ENCODE measurements around the gene FAM72A. TPM values are rescaled to one million over a fixed set of nuclear protein-coding genes. Genes with fewer than 3 reads are reported as not detected.
"Not testable (repeated sequence)": the region's sequence is repeated elsewhere in the genome, so short reads cannot be mapped to it uniquely, and the experiment has no call there.

The FAM72A gene
- total and polyA plus RNA-seq, 2 donors (not counting 3 experiments of a cell fraction or from before 2014, with no cell fraction given) = 3.4 to 9.6 TPM

GRCh38 chr1:206174182-206174868 is 28.3 kb downstream of the FAM72A start:
- TF ChIP-seq CTCF (IDR thresholded peaks at IDR 0.05; ENCODE audit: extremely low read depth in 1 of 2, insufficient read depth in 1 of 2, low read depth in 1 of 2, low read length in 2 of 2) = peak in 1 of 2 donors; percentile 6
- H4K20me1 ChIP-seq (replicated peaks; ENCODE audit: control insufficient read depth, extremely low read depth, insufficient read depth, low read length); H2AFZ ChIP-seq (ENCODE audit: low read depth, low read length); H3K9me3 ChIP-seq (replicated peaks; ENCODE audit: control insufficient read depth, insufficient read depth, low read length); H3K4me1 ChIP-seq (ENCODE audit: control insufficient read depth, extremely low read depth, insufficient read depth, low read length); dilution Hi-C loops (cut with MboI; ENCODE audit: extremely low pct_ligation_motif_present, low sequenced_read_pairs); H3K79me2 ChIP-seq (ENCODE audit: control insufficient read depth, insufficient read depth, low read length); H3K27ac ChIP-seq (ENCODE audit: insufficient read depth, low read depth, low read length); intact Hi-C loops (cut with micrococcal nuclease); H3K9ac ChIP-seq (replicated peaks; ENCODE audit: extremely low read depth, insufficient read depth, low read length); H3K9me1 ChIP-seq (replicated peaks; ENCODE audit: control insufficient read depth, extremely low read depth, insufficient read depth, low read length); POLR2A ChIA-PET; H3K36me3 ChIP-seq (ENCODE audit: control insufficient read depth in 2 of 2, extremely low read depth in 1 of 2, insufficient read depth in 2 of 2, low read length in 2 of 2); BruUV-seq (replicated peaks); H3K4me3 ChIP-seq (replicated peaks in 1 of 3; ENCODE audit: insufficient read depth in 1 of 3, low read depth in 1 of 3, low read length in 3 of 3); H3K27me3 ChIP-seq (ENCODE audit: control insufficient read depth in 2 of 2, insufficient read depth in 2 of 2, low read length in 2 of 2); FAIRE-seq; H3K4me2 ChIP-seq (ENCODE audit: insufficient read depth, low read length): not testable (repeated sequence)
- CTCF ChIA-PET = interaction anchor here (1.2 kb wide), 2 partner anchors 190 to 197 kb away, joined by 3 read pairs; no protein-coding TSS in a partner anchor
- DNase-seq (ENCODE audit: low read depth, low spot score) = peak; percentile 21

GRCh38 chr1:206173110-206173719 is 29.4 kb downstream of the FAM72A start:
- dilution Hi-C loops (cut with MboI; ENCODE audit: extremely low pct_ligation_motif_present, low sequenced_read_pairs) = not testable (repeated sequence)

DNA sequence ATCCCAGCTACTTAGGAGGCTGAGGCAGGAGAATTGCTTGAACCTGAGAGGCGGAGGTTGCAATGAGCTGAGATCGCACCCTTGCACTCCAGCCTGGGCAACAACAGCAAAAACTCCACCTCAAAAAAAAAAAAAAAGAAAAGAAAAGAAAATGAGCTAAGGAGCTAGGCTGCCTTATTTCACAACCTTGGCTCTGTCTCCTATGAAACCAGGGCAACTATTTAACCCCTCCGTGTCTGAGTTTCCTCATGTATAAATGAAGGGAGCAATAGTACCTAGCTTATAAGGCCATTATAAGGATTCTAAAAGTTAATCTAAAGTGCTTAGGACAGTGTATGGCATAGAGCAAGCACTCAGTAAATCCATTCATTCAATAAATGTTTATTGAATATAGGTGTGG is 32.8 kb downstream of the FAM72A start:
- H3K79me2 ChIP-seq (ENCODE audit: control insufficient read depth, insufficient read depth, low read length); CTCF ChIA-PET; H3K27ac ChIP-seq (ENCODE audit: insufficient read depth, low read depth, low read length); H3K27me3 ChIP-seq (ENCODE audit: control insufficient read depth in 2 of 2, insufficient read depth in 2 of 2, low read length in 2 of 2); H3K36me3 ChIP-seq (ENCODE audit: control insufficient read depth in 2 of 2, extremely low read depth in 1 of 2, insufficient read depth in 2 of 2, low read length in 2 of 2); FAIRE-seq; DNase-seq (ENCODE audit: low read depth, low spot score); H2AFZ ChIP-seq (ENCODE audit: low read depth, low read length); POLR2A ChIA-PET; H3K4me3 ChIP-seq (replicated peaks in 1 of 3; ENCODE audit: insufficient read depth in 1 of 3, low read depth in 1 of 3, low read length in 3 of 3); H3K9me3 ChIP-seq (replicated peaks; ENCODE audit: control insufficient read depth, insufficient read depth, low read length); H4K20me1 ChIP-seq (replicated peaks; ENCODE audit: control insufficient read depth, extremely low read depth, insufficient read depth, low read length); H3K9me1 ChIP-seq (replicated peaks; ENCODE audit: control insufficient read depth, extremely low read depth, insufficient read depth, low read length); H3K4me1 ChIP-seq (ENCODE audit: control insufficient read depth, extremely low read depth, insufficient read depth, low read length); H3K9ac ChIP-seq (replicated peaks; ENCODE audit: extremely low read depth, insufficient read depth, low read length); BruUV-seq (replicated peaks); intact Hi-C loops (cut with micrococcal nuclease); H3K4me2 ChIP-seq (ENCODE audit: insufficient read depth, low read length); dilution Hi-C loops (cut with MboI; ENCODE audit: extremely low pct_ligation_motif_present, low sequenced_read_pairs): not testable (repeated sequence)

More at GRCh38 chr1:206173110-206173719, 29.4 kb downstream of the FAM72A start:
- H3K36me3 ChIP-seq (ENCODE audit: control insufficient read depth in 2 of 2, extremely low read depth in 1 of 2, insufficient read depth in 2 of 2, low read length in 2 of 2); H3K79me2 ChIP-seq (ENCODE audit: control insufficient read depth, insufficient read depth, low read length); FAIRE-seq; H3K4me3 ChIP-seq (replicated peaks in 1 of 3; ENCODE audit: insufficient read depth in 1 of 3, low read depth in 1 of 3, low read length in 3 of 3); H3K9me3 ChIP-seq (replicated peaks; ENCODE audit: control insufficient read depth, insufficient read depth, low read length); H3K27me3 ChIP-seq (ENCODE audit: control insufficient read depth in 2 of 2, insufficient read depth in 2 of 2, low read length in 2 of 2); H3K4me1 ChIP-seq (ENCODE audit: control insufficient read depth, extremely low read depth, insufficient read depth, low read length); H3K4me2 ChIP-seq (ENCODE audit: insufficient read depth, low read length); intact Hi-C loops (cut with micrococcal nuclease); H3K9me1 ChIP-seq (replicated peaks; ENCODE audit: control insufficient read depth, extremely low read depth, insufficient read depth, low read length); H4K20me1 ChIP-seq (replicated peaks; ENCODE audit: control insufficient read depth, extremely low read depth, insufficient read depth, low read length); DNase-seq (ENCODE audit: low read depth, low spot score); H3K9ac ChIP-seq (replicated peaks; ENCODE audit: extremely low read depth, insufficient read depth, low read length); CTCF ChIA-PET; H3K27ac ChIP-seq (ENCODE audit: insufficient read depth, low read depth, low read length); POLR2A ChIA-PET; BruUV-seq (replicated peaks); H2AFZ ChIP-seq (ENCODE audit: low read depth, low read length): not testable (repeated sequence)
